Natural killer cell (primary cell): ENCODE measurements around the gene UBE2U. TPM values are rescaled to one million over a fixed set of nuclear protein-coding genes. Genes with fewer than 3 reads are reported as not detected.

Source experiments
- ATAC-seq, 3 donors: fragments of 150-1000 bp in 2 of 3; fragments of 200-7000 bp in 1 of 3; cut with Tn5 transposase; 1 replicate in 1 of 3; 2 replicates in 2 of 3; pipeline ENCODE4 v1.10.0; 2021; ENCODE audit warnings: mild to moderate bottlenecking in 2 of 3, moderate library complexity in 2 of 3
- DNase-seq, 2 donors: peaks; one replicate each; pipeline versions ENCODE4 v3.0.0 to v3.0.0-alpha.2; 2013 to 2021; ENCODE audit warnings: mixed read lengths in 1 of 2
- H3K27ac ChIP-seq: one replicate; pipeline ENCODE4 v1.5.1; 2013; ENCODE audit warnings: mild to moderate bottlenecking, low read length
- H3K27me3 ChIP-seq: one replicate; pipeline ENCODE4 v1.6.1; 2013; ENCODE audit warnings: low read length; ENCODE audit not compliant: control insufficient read depth, insufficient read depth
- H3K36me3 ChIP-seq: one replicate; pipeline ENCODE4 v1.6.1; 2013; ENCODE audit warnings: low read length; ENCODE audit not compliant: control insufficient read depth, insufficient read depth
- H3K4me1 ChIP-seq: one replicate; pipeline ENCODE4 v1.6.1; 2013; ENCODE audit warnings: low read length; ENCODE audit not compliant: control insufficient read depth, insufficient read depth
- H3K4me3 ChIP-seq: one replicate; pipeline ENCODE4 v1.5.1; 2013; ENCODE audit warnings: low read length
- H3K9me3 ChIP-seq: one replicate; pipeline ENCODE4 v1.6.1; 2013; ENCODE audit warnings: low read length; ENCODE audit not compliant: control insufficient read depth, insufficient read depth
- H3K27ac Mint-ChIP-seq, 2 donors: one replicate each; pipeline ENCODE4 v1.8.0; 2022; ENCODE audit warnings: mild to moderate bottlenecking in 2 of 2, mixed read lengths in 2 of 2, moderate library complexity in 1 of 2
- H3K27me3 Mint-ChIP-seq, 2 donors: one replicate each; pipeline ENCODE4 v1.8.0; 2022; ENCODE audit warnings: low read depth in 2 of 2, mixed read lengths in 2 of 2
- H3K36me3 Mint-ChIP-seq: one replicate; pipeline ENCODE4 v1.8.0; 2022; ENCODE audit warnings: mixed read lengths
- H3K4me1 Mint-ChIP-seq, 2 donors: one replicate each; pipeline ENCODE4 v1.8.0; 2022; ENCODE audit warnings: mixed read lengths in 2 of 2
- H3K4me3 Mint-ChIP-seq: one replicate; pipeline ENCODE4 v1.8.0; 2022; ENCODE audit warnings: mild to moderate bottlenecking, moderate library complexity, mixed read lengths
- H3K9me3 Mint-ChIP-seq, 2 donors: one replicate each; pipeline ENCODE4 v1.8.0; 2022; ENCODE audit warnings: mixed read lengths in 2 of 2
- WGBS: methylation state at CpG from one replicate; pipeline ENCODE4 v1.1.7; 2013; ENCODE audit warnings: missing lambda C conversion rate; ENCODE audit not compliant: insufficient coverage; 5-methylcytosine and 5-hydroxymethylcytosine counted together
- intact Hi-C: fragments of 100-400 bp; cut with micrococcal nuclease; formaldehyde crosslinking; loops from one replicate; pipeline ENCODE4 v1.14.2; 2022
- total RNA-seq, 4 donors: library from RNA; stranded (reverse); fragments of 120-200 nt in 1 of 4; gene quantifications; one replicate each; pipeline versions ENCODE4 v1.2.3 to v1.2.4, GENCODE V29; 2013 to 2022
- TF ChIP-seq, protein P1 (sequence below): fragments of 200-600 bp; IDR thresholded peaks from one replicate; pipeline ENCODE4 v1.8.0; 2022; ENCODE audit warnings: antibody characterized with exemption

Gene UBE2U
- total RNA-seq, 3 donors from 2014 or later (not counting 1 experiment from before 2014, with no cell fraction given): not detected

DNA sequence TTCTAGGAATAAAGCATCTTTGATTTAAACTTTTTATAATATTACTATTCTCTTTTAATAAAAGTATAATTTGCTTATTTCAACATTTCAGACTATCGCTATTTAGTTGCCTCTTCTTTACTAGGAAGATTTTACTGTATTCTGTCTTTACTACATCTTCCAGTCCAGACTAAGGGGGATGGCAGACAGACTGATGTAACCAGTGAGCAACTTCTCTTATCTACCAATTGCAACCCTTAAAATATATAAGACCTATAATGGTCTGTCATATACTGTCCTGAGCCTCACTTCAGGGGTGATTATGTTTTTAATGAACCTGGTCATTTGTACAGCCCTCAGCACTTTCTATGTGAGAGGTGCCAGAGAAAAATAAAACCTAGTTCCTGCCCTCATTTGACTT lies 87.0 kb downstream of the UBE2U start:
- H3K36me3 Mint-ChIP-seq: no peaks in the 10 kb centered on the region
- Histone ChIP-seq H3K27ac (no peak overlapping the region), H3K4me3 (no peak overlapping the region), H3K4me1 (no peaks in the 10 kb centered on the region), H3K9me3 (no peaks in the 10 kb centered on the region), H3K27me3 (peaks cover 2% of the 10 kb centered on the region), H3K36me3 (no peaks in the 10 kb centered on the region)
- intact Hi-C loops: no loop called here
- peaks cover 0 to 17% of the 10 kb centered on the region in 2 donors for H3K27me3 Mint-ChIP-seq
- WGBS: no CpG with 5 or more reads among the region's 1 CpG
- DNase-seq: no peak
- no peak for ATAC-seq
- H3K27ac Mint-ChIP-seq: no peak overlapping the region
- H3K4me1 Mint-ChIP-seq: no peaks in the 10 kb centered on the region
- H3K4me3 Mint-ChIP-seq: no peak overlapping the region
- TF ChIP-seq, protein P1, sequence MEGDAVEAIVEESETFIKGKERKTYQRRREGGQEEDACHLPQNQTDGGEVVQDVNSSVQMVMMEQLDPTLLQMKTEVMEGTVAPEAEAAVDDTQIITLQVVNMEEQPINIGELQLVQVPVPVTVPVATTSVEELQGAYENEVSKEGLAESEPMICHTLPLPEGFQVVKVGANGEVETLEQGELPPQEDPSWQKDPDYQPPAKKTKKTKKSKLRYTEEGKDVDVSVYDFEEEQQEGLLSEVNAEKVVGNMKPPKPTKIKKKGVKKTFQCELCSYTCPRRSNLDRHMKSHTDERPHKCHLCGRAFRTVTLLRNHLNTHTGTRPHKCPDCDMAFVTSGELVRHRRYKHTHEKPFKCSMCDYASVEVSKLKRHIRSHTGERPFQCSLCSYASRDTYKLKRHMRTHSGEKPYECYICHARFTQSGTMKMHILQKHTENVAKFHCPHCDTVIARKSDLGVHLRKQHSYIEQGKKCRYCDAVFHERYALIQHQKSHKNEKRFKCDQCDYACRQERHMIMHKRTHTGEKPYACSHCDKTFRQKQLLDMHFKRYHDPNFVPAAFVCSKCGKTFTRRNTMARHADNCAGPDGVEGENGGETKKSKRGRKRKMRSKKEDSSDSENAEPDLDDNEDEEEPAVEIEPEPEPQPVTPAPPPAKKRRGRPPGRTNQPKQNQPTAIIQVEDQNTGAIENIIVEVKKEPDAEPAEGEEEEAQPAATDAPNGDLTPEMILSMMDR: no peak
- H3K9me3 Mint-ChIP-seq: no peaks in the 10 kb centered on the region

DNA sequence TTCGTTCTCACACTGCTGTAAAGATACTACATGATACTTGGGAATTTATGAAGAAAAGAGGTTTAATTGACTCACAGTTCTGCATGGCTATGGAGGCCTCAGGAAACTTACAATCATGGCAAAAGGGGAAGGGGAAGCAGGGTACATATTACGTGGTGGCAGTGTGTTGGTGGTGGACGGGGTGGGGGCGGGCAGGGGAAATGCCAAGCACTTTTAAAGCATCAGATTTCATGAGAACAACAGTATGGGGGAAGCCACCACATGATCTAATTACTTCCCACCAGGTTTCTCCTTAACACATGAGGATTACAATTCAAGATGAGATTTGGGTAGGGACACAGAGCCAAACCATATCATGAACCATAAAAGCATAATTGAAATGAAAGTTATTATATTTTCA lies 88.5 kb downstream of the UBE2U start:
- Mint-ChIP-seq H3K4me1 (no peaks in the 10 kb centered on the region), H3K27me3 (peaks cover 0 to 16% of the 10 kb centered on the region in 2 donors), H3K36me3 (no peaks in the 10 kb centered on the region), H3K9me3 (no peaks in the 10 kb centered on the region), H3K27ac (no peak overlapping the region), H3K4me3 (no peak overlapping the region)
- H3K4me3 ChIP-seq: no peak overlapping the region
- 71% methylated on average over 3 of the region's 4 CpGs for WGBS
- H3K9me3 ChIP-seq: no peaks in the 10 kb centered on the region
- peaks cover 2% of the 10 kb centered on the region for H3K27me3 ChIP-seq
- no peaks in the 10 kb centered on the region for H3K36me3 ChIP-seq
- intact Hi-C loops: no loop called here
- H3K27ac ChIP-seq: no peak overlapping the region
- no peaks in the 10 kb centered on the region for H3K4me1 ChIP-seq
- TF ChIP-seq, protein P1: no peak
- no peak for DNase-seq
- ATAC-seq: no peak

DNA sequence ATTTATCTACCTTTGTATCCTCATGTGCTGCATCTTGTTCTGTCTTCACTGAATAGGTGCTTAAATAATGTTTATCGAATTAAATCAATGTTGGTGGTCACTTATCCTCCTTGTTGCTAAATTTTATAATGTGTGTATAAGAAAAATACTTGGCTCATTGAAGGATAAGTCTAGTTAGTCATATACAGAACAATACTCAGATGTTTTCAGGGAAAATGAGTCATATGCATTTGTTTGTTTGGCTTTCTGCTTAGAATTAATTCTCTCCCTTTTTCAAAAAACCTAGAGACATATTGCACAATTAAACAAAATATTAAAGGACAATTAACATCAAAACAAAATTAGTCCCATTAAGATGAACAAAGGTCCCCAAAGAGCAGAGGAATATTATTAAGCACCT lies 89.0 kb downstream of the UBE2U start:
- TF ChIP-seq, protein P1: no peak
- Mint-ChIP-seq H3K27ac (no peak overlapping the region), H3K4me1 (no peaks in the 10 kb centered on the region), H3K4me3 (no peak overlapping the region), H3K27me3 (peaks cover 0 to 20% of the 10 kb centered on the region in 2 donors), H3K9me3 (no peaks in the 10 kb centered on the region), H3K36me3 (no peaks in the 10 kb centered on the region)
- Histone ChIP-seq H3K27me3 (peaks cover 2% of the 10 kb centered on the region), H3K4me3 (no peak overlapping the region), H3K4me1 (no peaks in the 10 kb centered on the region), H3K36me3 (no peaks in the 10 kb centered on the region), H3K9me3 (no peaks in the 10 kb centered on the region), H3K27ac (no peak overlapping the region)
- ATAC-seq (no peak), DNase-seq (no peak)
- intact Hi-C loops: no loop called here
- 60% methylated on average over 1 of the region's 1 CpG for WGBS

DNA sequence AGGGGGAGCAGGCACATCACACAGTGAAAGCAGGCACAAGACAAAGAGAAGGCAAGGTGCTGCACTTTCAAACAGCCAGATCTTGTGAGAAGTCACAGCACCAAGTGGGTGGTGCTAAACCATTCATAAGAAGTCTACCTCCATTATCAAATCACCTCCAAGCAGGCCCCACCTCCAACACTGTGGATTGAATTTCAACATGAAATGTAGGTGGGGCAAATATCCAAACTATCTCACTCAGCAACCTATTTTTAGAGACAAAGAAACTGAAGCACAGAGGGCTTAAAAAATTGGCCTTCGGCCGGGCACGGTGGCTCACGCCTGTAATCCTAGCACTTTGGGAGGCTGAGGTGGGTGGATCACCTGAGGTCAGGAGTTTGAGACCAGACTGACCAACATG lies 90.4 kb downstream of the UBE2U start:
- no peaks in the 10 kb centered on the region for H3K9me3 Mint-ChIP-seq
- Histone ChIP-seq H3K27ac (no peak overlapping the region), H3K9me3 (no peaks in the 10 kb centered on the region), H3K4me3 (no peak overlapping the region), H3K27me3 (peaks cover 2% of the 10 kb centered on the region), H3K4me1 (no peaks in the 10 kb centered on the region), H3K36me3 (no peaks in the 10 kb centered on the region)
- H3K4me3 Mint-ChIP-seq: no peak overlapping the region
- TF ChIP-seq, protein P1: no peak
- no peak for DNase-seq
- intact Hi-C loops: no loop called here
- no peaks in the 10 kb centered on the region for H3K36me3 Mint-ChIP-seq
- no peak overlapping the region for H3K27ac Mint-ChIP-seq
- no peak for ATAC-seq
- peaks cover 0 to 27% of the 10 kb centered on the region in 2 donors for H3K27me3 Mint-ChIP-seq
- WGBS: 95% methylated on average over 4 of the region's 4 CpGs
- no peaks in the 10 kb centered on the region for H3K4me1 Mint-ChIP-seq
